ENCODE measurements around the gene TOPBP1.

DNA sequence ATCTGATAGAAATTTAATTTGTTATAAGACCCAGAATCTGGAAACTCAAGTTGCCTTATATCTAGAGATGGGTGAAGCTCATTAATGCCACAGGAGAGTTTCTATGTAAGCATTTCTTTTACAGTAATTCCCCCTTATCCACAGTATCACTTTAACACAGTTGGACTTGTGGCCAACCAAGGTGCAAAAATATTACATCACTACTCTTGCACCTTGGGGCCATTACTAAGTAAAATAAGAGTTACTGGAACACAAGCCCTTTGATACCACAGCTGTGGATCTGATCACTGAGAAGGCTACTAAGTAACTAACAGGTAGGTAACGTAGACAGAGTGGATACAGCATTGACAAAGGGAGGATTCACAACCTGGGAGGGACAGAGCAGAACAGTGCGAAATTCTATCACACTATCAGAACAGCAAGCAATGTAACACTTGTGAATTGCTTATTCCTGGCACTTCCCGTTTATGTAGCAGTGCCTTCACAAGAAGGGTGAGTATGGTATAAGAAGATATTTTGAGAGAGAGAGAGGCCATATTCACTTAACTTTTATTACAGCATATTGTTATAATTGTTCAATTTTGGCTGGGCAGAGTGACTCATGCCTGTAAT, 33.9 kb upstream of the TOPBP1 start:
- TF ChIP-seq, protein P1, sequence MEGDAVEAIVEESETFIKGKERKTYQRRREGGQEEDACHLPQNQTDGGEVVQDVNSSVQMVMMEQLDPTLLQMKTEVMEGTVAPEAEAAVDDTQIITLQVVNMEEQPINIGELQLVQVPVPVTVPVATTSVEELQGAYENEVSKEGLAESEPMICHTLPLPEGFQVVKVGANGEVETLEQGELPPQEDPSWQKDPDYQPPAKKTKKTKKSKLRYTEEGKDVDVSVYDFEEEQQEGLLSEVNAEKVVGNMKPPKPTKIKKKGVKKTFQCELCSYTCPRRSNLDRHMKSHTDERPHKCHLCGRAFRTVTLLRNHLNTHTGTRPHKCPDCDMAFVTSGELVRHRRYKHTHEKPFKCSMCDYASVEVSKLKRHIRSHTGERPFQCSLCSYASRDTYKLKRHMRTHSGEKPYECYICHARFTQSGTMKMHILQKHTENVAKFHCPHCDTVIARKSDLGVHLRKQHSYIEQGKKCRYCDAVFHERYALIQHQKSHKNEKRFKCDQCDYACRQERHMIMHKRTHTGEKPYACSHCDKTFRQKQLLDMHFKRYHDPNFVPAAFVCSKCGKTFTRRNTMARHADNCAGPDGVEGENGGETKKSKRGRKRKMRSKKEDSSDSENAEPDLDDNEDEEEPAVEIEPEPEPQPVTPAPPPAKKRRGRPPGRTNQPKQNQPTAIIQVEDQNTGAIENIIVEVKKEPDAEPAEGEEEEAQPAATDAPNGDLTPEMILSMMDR (IDR thresholded peaks at IDR 0.05), result no peak
- TF ChIP-seq POLR2A (IDR thresholded peaks at IDR 0.05) (no peak), EP300 (IDR thresholded peaks at IDR 0.05; ENCODE audit: low read depth) (no peak)
